Thyroid gland (tissue), 4 donors: ENCODE measurements around the gene NCK1. TPM values are rescaled to one million over a fixed set of nuclear protein-coding genes. Genes with fewer than 3 reads are reported as not detected.
"Not testable (repeated sequence)": the region's sequence is repeated elsewhere in the genome, so short reads cannot be mapped to it uniquely, and the experiment has no call there.

ENCODE experiments used
- DNase-seq, 2 donors: peaks; one replicate each; pipeline ENCODE4 v3.0.0-alpha.2; 2019
- H3K27ac ChIP-seq, 3 donors: fragments of 200-600 bp; sonication (generic); 1 replicate in 2 of 3; 2 replicates in 1 of 3; pipeline ENCODE4 v1.5.1; 2016 to 2019; ENCODE audit warnings: mild to moderate bottlenecking in 1 of 3, moderate library complexity in 1 of 3
- H3K27me3 ChIP-seq: fragments of 200-600 bp; sonication (generic); one replicate; pipeline ENCODE4 v1.5.1; 2019
- H3K36me3 ChIP-seq, 2 donors: fragments of 200-600 bp; sonication (generic); one replicate each; pipeline ENCODE4 v1.5.1; 2016 to 2019
- H3K4me1 ChIP-seq, 2 donors: fragments of 200-600 bp; sonication (generic); one replicate each; pipeline ENCODE4 v1.5.1; 2017 to 2019
- H3K4me3 ChIP-seq, 3 donors: fragments of 200-600 bp; sonication (generic); replicated peaks in 1 of 3; 1 replicate in 2 of 3; 2 replicates in 1 of 3; pipeline ENCODE4 v1.5.1; 2016; ENCODE audit warnings: mild to moderate bottlenecking in 1 of 3
- H3K9me3 ChIP-seq: fragments of 200-600 bp; sonication (generic); one replicate; pipeline ENCODE4 v1.5.1; 2017
- CTCF ChIP-seq, 6 experiments: fragments of 200-600 bp in 3 of 6; fragments of 450-650 bp in 3 of 6; sonication (generic) in 3 of 6; IDR thresholded peaks; one replicate each; pipeline ENCODE4 v1.5.1; 2016 to 2019; ENCODE audit warnings: antibody characterized with exemption in 6 of 6, mild to moderate bottlenecking in 2 of 6, inconsistent platforms in 1 of 6, moderate library complexity in 1 of 6
- POLR2A ChIP-seq, 2 donors: fragments of 450-650 bp; IDR thresholded peaks; one replicate each; pipeline ENCODE4 v1.6.1; 2017; ENCODE audit warnings: antibody characterized with exemption in 2 of 2, mild to moderate bottlenecking in 2 of 2, moderate library complexity in 1 of 2
- WGBS, 2 donors: methylation state at CpG; one replicate each; pipeline ENCODE4 v1.1.5; 2017; 5-methylcytosine and 5-hydroxymethylcytosine counted together
- intact Hi-C: fragments of 100-400 bp; cut with DNase I; formaldehyde crosslinking; loops from one replicate; pipeline ENCODE4 v1.15.1; 2023
- total RNA-seq, 4 donors: library from RNA; depleted of rRNA; stranded (reverse); fragments of >200 nt; gene quantifications; one replicate each; pipeline ENCODE4 v1.2.3, GENCODE V29; 2016

The NCK1 gene
- total RNA-seq, 4 donors from 2014 or later: 46.1 to 64.4 (median 47.0) TPM

GRCh38 chr3:136984837-136985236 is 122.8 kb downstream of the NCK1 start:
- H3K36me3 ChIP-seq: no peaks in the 10 kb centered on the region
- H3K27ac ChIP-seq: no peak overlapping the region
- no peaks in the 10 kb centered on the region for H3K9me3 ChIP-seq
- peaks cover 0 to 5% of the 10 kb centered on the region in 2 donors for H3K4me1 ChIP-seq
- 56 to 64% methylated on average over 3 of the region's 3 CpGs for WGBS, 2 donors
- intact Hi-C loops: no loop called here
- H3K4me3 ChIP-seq: no peak overlapping the region
- no peak for DNase-seq
- no peaks in the 10 kb centered on the region for H3K27me3 ChIP-seq
- no peak for TF ChIP-seq CTCF (IDR thresholded peaks at IDR 0.05)
- TF ChIP-seq POLR2A (IDR thresholded peaks at IDR 0.05): no peak

- H3K36me3 ChIP-seq, H3K27me3 ChIP-seq, H3K4me3 ChIP-seq, H3K27ac ChIP-seq, intact Hi-C loops, DNase-seq, H3K4me1 ChIP-seq, H3K9me3 ChIP-seq: not testable (repeated sequence)
- WGBS, 2 donors: 97 to 100% methylated on average over 1 to 9 of the region's 39 CpGs
Measured at GRCh38 chr3:136987398-136987980, 125.5 kb downstream of the NCK1 start.

- TF ChIP-seq POLR2A (IDR thresholded peaks at IDR 0.05) (no peak), CTCF (IDR thresholded peaks at IDR 0.05) (no peak)
- Histone ChIP-seq H3K27ac (no peak overlapping the region), H3K9me3 (no peaks in the 10 kb centered on the region), H3K27me3 (no peaks in the 10 kb centered on the region), H3K4me3 (no peak overlapping the region), H3K36me3 (no peaks in the 10 kb centered on the region), H3K4me1 (peaks cover 0 to 5% of the 10 kb centered on the region in 2 donors)
- WGBS, 2 donors: 94 to 99% methylated on average over 2 of the region's 2 CpGs
- DNase-seq: no peak
- intact Hi-C loops: no loop called here
Measured at GRCh38 chr3:136988651-136989050, 126.6 kb downstream of the NCK1 start.

GRCh38 chr3:136989781-136990524 is 127.9 kb downstream of the NCK1 start:
- Histone ChIP-seq H3K4me3 (no peak overlapping the region), H3K27ac (no peak overlapping the region), H3K9me3 (no peaks in the 10 kb centered on the region), H3K36me3 (no peaks in the 10 kb centered on the region), H3K4me1 (peaks cover 9 to 15% of the 10 kb centered on the region in 2 donors), H3K27me3 (no peaks in the 10 kb centered on the region)
- intact Hi-C loops: no loop called here
- TF ChIP-seq POLR2A (IDR thresholded peaks at IDR 0.05) (no peak), CTCF (IDR thresholded peaks at IDR 0.05) (no peak)
- 82 to 86% methylated on average over 4 of the region's 4 CpGs for WGBS, 2 donors
- DNase-seq: no peak

GRCh38 chr3:136990826-136991225 is 128.8 kb downstream of the NCK1 start:
- Histone ChIP-seq H3K9me3 (no peaks in the 10 kb centered on the region), H3K4me3 (no peak overlapping the region), H3K36me3 (no peaks in the 10 kb centered on the region), H3K27me3 (no peaks in the 10 kb centered on the region), H3K27ac (no peak overlapping the region), H3K4me1 (peaks cover 14 to 22% of the 10 kb centered on the region in 2 donors)
- DNase-seq: no peak
- TF ChIP-seq POLR2A (IDR thresholded peaks at IDR 0.05): no peak
- TF ChIP-seq CTCF (IDR thresholded peaks at IDR 0.05): no peak
- intact Hi-C loops: no loop called here
- WGBS, 2 donors: 96 to 98% methylated on average over 4 of the region's 4 CpGs
